IPS DF 4.7 (cell line): ENCODE measurements around the gene DYNLT2B.
"Not testable (repeated sequence)": the region's sequence is repeated elsewhere in the genome, so short reads cannot be mapped to it uniquely, and the experiment has no call there.

ENCODE experiments used
- DNase-seq: peaks from one replicate; pipeline ENCODE4 v3.0.0-alpha.2; 2013; ENCODE audit warnings: low spot score; ENCODE audit errors: extremely low read depth

Gene DYNLT2B

DNA sequence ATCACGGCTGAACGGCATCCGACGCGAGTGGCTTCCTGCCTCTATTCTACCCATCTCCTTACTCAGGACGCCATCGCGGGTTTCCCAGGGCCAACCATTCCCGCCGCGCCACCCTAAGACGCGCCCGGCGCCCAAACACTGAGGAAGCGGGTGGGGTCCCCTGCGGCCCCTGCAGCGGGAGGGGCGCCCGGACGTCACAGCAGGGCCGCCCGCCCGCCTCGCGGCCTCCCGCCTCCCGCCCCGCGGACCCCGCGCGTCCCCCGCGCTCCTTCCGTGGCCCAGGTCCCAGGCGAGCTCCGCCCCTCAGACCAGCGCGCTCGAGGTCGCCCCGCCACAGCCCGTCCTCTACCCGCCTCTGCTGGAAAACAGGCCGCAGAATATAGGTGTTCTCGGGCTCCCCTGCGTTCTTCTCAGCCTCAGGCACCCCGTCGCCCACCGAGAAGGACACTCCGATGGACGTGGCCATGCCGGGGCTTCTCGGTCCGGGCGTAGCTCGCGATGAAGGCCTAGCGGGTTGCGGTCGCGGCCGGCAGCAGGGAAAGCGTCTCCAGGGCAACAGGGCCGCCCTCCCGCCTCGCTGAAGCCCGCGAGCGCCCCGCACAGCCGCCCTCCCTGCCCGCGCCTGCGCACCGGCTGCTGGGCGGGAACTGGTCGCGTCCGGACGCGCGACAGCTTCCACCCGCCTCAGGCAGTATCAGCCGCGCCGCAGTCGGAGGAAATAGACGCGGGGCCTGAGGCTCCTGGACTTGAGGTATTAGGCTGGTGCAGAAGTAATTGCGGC is at the start of gene DYNLT2B:
Gene DYNLT2B (minus strand): TSS at position 554 of the 781 bp plus-strand sequence. CDS start 88 bp downstream, at position 466.
- no peak for DNase-seq

DNA sequence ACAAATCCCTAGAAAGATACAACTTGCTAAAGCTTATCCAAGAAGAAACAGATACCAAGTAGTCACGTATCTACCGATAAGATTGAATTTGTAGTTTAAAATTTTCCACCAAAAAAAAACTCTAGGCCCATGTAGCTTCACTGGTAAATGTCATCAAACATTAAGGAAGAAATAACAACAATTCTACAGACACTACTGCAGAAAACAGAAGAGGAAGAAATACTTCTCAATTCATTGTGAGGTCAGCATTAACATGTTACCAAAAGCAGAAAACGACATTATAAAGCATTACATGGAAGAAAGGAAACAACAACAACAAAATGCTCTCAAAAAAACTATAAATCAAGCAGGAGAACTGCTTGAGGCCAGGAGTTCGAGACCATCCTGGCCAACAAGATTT is 47.7 kb upstream of the DYNLT2B start:
- DNase-seq, result no peak

- DNase-seq, result no peak
Observed at GRCh38 chr3:196360586-196360985, 42.5 kb upstream of the DYNLT2B start.

- not testable (repeated sequence) for DNase-seq
Observed at GRCh38 chr3:196358540-196358939, 40.5 kb upstream of the DYNLT2B start.

- no peak for DNase-seq
Observed at GRCh38 chr3:196357905-196358304, 39.9 kb upstream of the DYNLT2B start.

DNA sequence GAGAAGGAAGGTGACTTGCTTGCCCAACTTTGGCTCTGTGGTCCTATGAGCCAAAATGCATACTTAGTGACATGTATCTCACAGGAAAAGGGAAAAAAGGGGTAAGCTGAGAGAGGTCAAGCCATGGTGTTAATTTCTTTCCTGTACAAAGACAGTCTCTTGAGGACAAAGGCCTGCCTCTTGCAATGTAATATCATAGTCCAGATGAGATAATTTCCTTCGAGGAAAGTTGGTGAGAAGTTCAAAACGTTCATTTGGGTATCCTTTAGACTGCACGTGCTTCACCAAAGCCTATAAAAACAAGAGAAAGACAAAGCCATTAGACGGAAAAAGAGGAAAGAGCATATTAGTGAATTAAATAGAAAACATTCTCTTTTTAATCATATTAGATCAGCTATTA is 38.5 kb upstream of the DYNLT2B start:
- DNase-seq, result no peak

- no peak for DNase-seq
Observed at GRCh38 chr3:196355668-196356067, 37.6 kb upstream of the DYNLT2B start.

GRCh38 chr3:196354132-196354531 is 36.1 kb upstream of the DYNLT2B start:
- no peak for DNase-seq

- no peak for DNase-seq
Observed at GRCh38 chr3:196351541-196351940, 33.5 kb upstream of the DYNLT2B start.

DNA sequence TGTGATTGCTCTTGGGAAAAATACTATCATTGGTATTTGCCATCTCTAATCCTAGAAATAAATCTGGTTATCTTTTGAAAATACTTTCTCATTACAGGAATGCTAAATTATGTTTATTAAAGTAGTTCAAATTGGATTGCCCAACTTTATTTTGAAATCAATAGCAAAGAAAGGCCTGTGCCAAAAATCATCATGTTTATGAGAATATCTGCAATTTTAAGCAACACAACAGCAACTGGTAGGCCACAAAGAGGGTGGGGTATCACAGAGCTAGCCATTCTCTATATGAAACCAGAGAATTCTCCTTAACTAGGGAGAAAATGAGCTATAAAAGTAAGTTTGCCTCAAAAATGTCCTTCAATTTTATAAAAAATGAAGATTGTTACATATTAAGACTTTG is 32.0 kb upstream of the DYNLT2B start:
- DNase-seq, result no peak

DNA sequence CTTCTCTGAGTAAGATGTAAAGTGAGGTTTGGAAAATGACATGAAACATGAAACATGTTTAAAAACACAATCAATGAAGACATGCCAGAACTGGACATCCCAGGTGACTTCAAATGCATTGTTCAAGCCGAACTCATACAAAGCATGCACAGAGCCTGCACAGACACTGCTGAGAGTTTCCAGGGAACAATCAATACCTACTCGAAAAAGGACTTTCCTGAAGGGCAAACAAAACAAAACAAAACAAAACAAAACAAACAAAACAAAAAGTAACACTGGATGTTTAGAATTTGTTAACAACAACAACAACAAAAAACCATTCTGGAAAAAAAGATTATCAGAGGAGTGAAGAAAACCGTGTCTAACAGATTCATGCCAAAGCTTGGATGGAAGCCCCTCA is 30.7 kb upstream of the DYNLT2B start:
- DNase-seq, result no peak

DNA sequence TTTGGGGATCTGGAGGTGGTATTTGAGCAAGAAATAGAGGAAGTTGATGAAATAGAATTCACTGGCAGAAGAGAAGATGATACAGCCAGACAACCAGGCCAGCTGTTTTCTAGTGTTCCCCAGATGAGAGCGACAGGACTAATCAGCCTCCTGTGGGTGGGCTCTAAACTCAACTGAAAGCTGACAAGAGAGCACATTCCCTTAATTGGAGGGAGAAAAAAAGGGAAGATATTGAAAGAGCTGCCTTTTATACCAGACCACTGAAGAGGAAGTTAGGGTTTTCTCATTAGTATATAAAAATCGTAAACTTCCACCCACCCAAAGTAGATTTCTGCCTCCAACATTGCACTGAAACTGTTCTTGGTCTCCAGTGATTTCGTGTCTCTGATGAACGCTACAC is 26.6 kb upstream of the DYNLT2B start:
- DNase-seq, result no peak

DNA sequence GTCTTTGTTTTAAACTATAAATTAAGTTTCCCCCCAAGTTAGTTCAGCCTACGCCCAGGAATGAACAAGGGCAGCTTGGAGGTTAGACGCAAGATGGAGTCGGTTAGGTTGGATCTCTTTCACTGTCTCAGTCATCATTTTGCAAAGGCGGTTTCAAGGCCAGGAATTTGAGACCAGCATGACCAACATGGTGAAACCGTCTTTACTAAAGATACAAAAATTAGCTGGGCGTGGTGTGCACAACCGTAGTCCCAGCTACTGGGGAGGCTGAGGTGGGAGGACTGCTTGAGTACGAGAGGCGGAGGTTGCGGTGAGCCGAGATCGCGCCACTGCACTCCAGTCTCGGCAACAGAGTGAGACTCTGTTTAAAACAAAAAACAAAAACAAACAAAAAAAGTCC is 25.9 kb upstream of the DYNLT2B start:
- DNase-seq, result not testable (repeated sequence)

- DNase-seq, result no peak
Observed at GRCh38 chr3:196341137-196341536, 23.1 kb upstream of the DYNLT2B start.

DNA sequence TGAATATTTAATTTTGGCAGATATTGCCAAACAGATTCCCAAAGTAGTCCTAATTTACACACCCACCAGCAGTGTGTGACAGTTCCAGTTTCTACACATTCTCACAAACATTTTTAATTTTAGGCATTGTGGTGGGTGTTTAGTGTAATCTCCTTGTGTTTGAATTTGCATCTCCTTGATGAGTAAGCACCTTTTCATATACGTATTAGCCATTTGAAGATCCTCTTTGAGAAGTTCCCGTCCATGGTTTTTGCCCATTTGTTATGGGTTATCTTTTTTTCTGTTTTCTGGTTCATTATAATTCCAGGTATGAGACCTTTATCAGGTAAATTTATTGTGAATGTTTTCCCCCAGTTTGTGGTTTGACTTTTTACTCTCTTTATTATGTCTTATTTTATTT is 22.4 kb upstream of the DYNLT2B start:
- no peak for DNase-seq

DNA sequence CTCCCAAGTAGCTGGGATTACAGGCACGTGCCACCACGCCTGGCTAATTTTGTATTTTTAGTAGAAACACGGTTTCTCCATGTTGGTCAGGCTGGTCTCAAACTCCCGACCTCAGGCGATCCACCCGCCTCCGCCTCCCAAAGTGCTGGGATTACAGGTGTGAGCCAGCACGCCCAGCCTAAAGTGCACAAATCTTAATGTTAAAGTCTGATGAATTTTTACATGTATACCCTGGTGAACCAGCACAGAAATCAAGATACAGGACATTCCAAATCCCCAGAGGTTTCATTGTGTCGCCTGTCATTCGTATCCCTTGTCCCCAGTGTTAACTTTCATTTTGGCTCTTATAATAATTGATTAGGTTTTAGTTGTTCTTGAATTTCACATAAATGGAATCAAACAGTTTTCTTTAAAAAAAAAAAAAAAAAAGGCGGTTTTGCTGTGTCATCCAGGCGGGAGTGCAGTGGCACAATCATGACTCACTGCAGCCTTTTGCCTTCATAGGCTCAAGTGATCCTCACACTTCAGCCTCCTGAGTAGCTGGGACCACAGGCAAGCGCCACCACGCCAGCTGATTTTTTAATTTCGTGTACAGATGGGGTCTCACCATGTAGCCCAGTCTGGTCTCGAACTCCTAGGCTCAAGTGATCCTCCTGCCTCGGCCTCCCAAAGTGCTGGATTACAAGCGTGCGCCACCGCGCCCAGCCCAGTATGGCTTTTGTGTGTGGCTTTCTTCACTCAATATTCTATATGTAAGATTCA is 21.6 kb upstream of the DYNLT2B start:
- DNase-seq, result no peak

- no peak for DNase-seq
Observed at GRCh38 chr3:196339044-196339443, 21.0 kb upstream of the DYNLT2B start.

- DNase-seq, result no peak
Observed at GRCh38 chr3:196336319-196337145, 18.5 kb upstream of the DYNLT2B start.

DNA sequence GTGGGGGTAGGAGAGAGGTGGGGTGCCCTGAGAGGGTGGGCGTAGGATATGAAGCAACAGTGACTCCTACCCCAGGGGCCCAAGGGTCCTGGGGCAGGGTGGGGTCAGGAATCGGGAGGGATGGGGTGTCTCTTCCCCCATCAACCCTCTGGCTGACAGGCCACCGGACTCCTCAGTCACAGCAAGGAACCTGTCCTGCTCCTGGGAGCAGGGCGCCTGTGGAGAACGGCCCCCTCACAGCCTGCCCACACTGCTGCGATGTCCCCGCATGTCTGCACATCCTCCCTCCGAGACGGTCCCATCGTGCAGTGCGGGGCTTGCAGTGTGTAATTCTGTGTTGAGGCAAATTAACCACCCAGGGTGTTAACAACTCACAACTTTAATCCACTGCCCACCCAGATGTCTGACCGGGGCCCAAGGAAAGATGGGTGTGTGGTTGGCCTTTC is 17.5 kb upstream of the DYNLT2B start:
- DNase-seq, result no peak

DNA sequence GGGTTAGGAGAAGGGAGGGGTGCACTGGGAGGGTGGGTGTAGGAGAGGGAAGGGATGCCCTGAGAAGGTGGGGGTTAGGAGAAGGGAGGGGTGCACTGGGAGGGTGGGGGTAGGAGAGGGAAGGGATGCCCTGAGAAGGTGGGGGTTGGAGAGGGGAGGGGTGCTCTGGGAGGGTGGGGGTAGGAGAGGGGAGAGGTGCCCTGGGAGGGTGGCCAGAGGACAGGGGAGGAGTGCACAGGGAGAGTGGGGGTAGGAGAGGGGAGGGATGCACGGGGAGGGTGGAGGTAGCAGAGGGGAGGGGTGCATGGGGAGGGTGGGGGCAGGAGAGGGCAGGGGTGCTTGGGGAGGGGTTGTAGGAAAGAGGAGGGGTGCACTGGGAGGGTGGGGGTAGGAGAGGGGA is 16.9 kb upstream of the DYNLT2B start:
- DNase-seq, result no peak

DNA sequence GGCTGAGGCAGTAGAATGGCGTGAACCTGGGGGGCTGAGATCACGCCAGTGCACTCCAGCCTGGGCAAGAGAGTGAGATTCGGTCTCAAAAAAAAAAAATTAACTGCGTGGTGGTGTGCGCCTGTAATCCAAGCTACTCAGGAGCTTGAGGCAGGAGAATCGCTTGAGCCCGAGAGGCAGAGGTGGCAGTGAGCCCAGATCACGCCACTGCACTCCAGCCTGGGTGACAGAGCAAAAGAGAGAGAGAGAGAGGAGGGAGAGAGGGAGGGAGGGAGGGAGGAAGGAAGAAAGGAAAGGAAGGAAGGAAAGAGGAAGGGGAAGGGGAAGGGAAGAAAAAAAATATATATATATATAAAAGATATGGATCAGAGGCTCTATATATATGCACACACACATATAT is 14.1 kb upstream of the DYNLT2B start:
- DNase-seq, result no peak

GRCh38 chr3:196327405-196327804 is 9.4 kb upstream of the DYNLT2B start:
- DNase-seq, result no peak
